Neuronal stem cell (in vitro differentiated cells): ENCODE measurements around the gene NAP1L4.

Experiments
- DNase-seq: peaks from one replicate; pipeline ENCODE4 v3.0.0-alpha.2; 2013; ENCODE audit warnings: low spot score
- H2AFZ ChIP-seq: one replicate; pipeline ENCODE4 v1.6.1; 2013; ENCODE audit warnings: mild to moderate bottlenecking, low read length, inconsistent platforms
- H2AK5ac ChIP-seq: 2 replicates; pipeline ENCODE4 v1.6.1; 2013; ENCODE audit warnings: low read depth, mild to moderate bottlenecking, inconsistent platforms, low read length, moderate library complexity, mixed read lengths
- H2BK120ac ChIP-seq: 2 replicates; pipeline ENCODE4 v1.6.1; 2013; ENCODE audit warnings: low read depth, mild to moderate bottlenecking, inconsistent platforms, low read length, moderate library complexity, mixed read lengths
- H2BK12ac ChIP-seq: one replicate; pipeline ENCODE4 v1.6.1; 2013; ENCODE audit warnings: low read length, inconsistent platforms
- H2BK15ac ChIP-seq: 2 replicates; pipeline ENCODE4 v1.6.1; 2013; ENCODE audit warnings: mild to moderate bottlenecking, low read length, inconsistent platforms, mixed read lengths
- H2BK5ac ChIP-seq: one replicate; pipeline ENCODE4 v1.6.1; 2013; ENCODE audit warnings: inconsistent platforms, mild to moderate bottlenecking, low read length, moderate library complexity
- H3K14ac ChIP-seq: one replicate; pipeline ENCODE4 v1.6.1; 2013; ENCODE audit warnings: low read length, inconsistent platforms
- H3K18ac ChIP-seq: 2 replicates; pipeline ENCODE4 v1.6.1; 2013; ENCODE audit warnings: low read length, inconsistent platforms
- H3K23ac ChIP-seq: 2 replicates; pipeline ENCODE4 v1.6.1; 2013; ENCODE audit warnings: low read depth, mild to moderate bottlenecking, mixed read lengths, low read length, inconsistent platforms; ENCODE audit not compliant: poor library complexity
- H3K27ac ChIP-seq: replicated peaks from 3 replicates; pipeline ENCODE4 v1.5.1; 2013; ENCODE audit warnings: low read length, inconsistent platforms
- H3K27me3 ChIP-seq, 3 experiments: 2 replicates each; pipeline ENCODE4 v1.6.1; 2013; ENCODE audit warnings: low read length in 3 of 3, mild to moderate bottlenecking in 2 of 3, inconsistent platforms in 1 of 3, low read depth in 1 of 3, mixed read lengths in 1 of 3, moderate library complexity in 1 of 3; ENCODE audit not compliant: control insufficient read depth in 3 of 3, insufficient read depth in 3 of 3
- H3K36me3 ChIP-seq, 2 donors: replicated peaks in 1 of 2; 2 replicates each; pipeline ENCODE4 v1.6.1; 2013; ENCODE audit warnings: low read length in 2 of 2; ENCODE audit not compliant: control insufficient read depth in 2 of 2, insufficient read depth in 2 of 2
- H3K4ac ChIP-seq: 2 replicates; pipeline ENCODE4 v1.6.1; 2013; ENCODE audit warnings: inconsistent platforms, mild to moderate bottlenecking, low read length, moderate library complexity
- H3K4me1 ChIP-seq, 2 donors: 1 replicate in 1 of 2; 2 replicates in 1 of 2; pipeline ENCODE4 v1.6.1; 2013; ENCODE audit warnings: low read length in 2 of 2, low read depth in 1 of 2; ENCODE audit not compliant: control insufficient read depth in 2 of 2, insufficient read depth in 1 of 2
- H3K4me2 ChIP-seq: one replicate; pipeline ENCODE4 v1.6.1; 2013; ENCODE audit warnings: mild to moderate bottlenecking, low read length, inconsistent platforms; ENCODE audit not compliant: insufficient read depth, poor library complexity, severe bottlenecking
- H3K4me3 ChIP-seq, 2 donors: 2 replicates each; pipeline ENCODE4 v1.5.1; 2013; ENCODE audit warnings: low read length in 2 of 2, mild to moderate bottlenecking in 2 of 2, inconsistent platforms in 1 of 2, moderate library complexity in 1 of 2
- H3K79me1 ChIP-seq: one replicate; pipeline ENCODE4 v1.6.1; 2013; ENCODE audit warnings: low read depth, mild to moderate bottlenecking, inconsistent platforms, low read length, moderate library complexity
- H3K9ac ChIP-seq: one replicate; pipeline ENCODE4 v1.6.1; 2013; ENCODE audit warnings: mild to moderate bottlenecking, low read depth, low read length, inconsistent platforms; ENCODE audit not compliant: poor library complexity
- H3K9me3 ChIP-seq, 2 donors: replicated peaks in 1 of 2; 2 replicates each; pipeline versions ENCODE3 to v1.6.1; 2013; ENCODE audit warnings: low read length in 2 of 2, mild to moderate bottlenecking in 2 of 2, inconsistent platforms in 1 of 2, low read depth in 1 of 2, mixed read lengths in 1 of 2, moderate library complexity in 1 of 2; ENCODE audit not compliant: control insufficient read depth in 2 of 2, insufficient read depth in 1 of 2
- H4K8ac ChIP-seq: one replicate; pipeline ENCODE4 v1.6.1; 2013; ENCODE audit warnings: low read depth, mild to moderate bottlenecking, inconsistent platforms, low read length, moderate library complexity
- H4K91ac ChIP-seq: one replicate; pipeline ENCODE4 v1.6.1; 2013; ENCODE audit warnings: low read length, low read depth, mild to moderate bottlenecking, inconsistent platforms; ENCODE audit not compliant: poor library complexity
- WGBS, 2 donors: extraction: QIAGEN DNeasy Blood & Tissue Kit; methylation state at CpG; one replicate each; pipeline ENCODE4 v1.1.7; 2013; ENCODE audit warnings: missing lambda C conversion rate in 2 of 2, mixed read lengths in 1 of 2; ENCODE audit not compliant: insufficient read length in 2 of 2, insufficient replicate concordance in 1 of 2; ENCODE audit errors: extremely low coverage in 2 of 2; 5-methylcytosine and 5-hydroxymethylcytosine counted together

NAP1L4 gene

DNA sequence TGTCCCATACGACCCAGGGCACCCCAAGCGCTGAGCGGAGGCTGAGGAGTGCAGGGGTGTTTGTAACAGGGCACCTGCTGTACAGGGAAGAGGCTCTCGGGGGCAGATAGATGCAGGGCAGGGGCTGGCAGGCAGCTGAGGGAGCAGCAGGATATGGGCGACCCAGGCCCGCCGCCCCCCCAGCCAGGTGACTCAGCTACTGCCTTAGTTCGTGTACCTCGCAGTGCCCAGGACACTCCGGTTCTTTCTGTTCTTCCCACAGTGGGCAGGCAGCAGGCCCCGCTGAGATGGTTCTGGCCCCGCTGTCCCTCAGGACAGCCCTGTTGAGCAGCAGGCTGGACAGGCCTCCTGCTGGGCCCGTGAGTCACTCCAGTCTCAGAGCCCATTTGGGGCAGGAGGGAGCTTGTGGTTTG lies 79.1 kb downstream of the NAP1L4 start:
- Histone ChIP-seq H3K79me1 (no peaks in the 10 kb centered on the region), H2BK5ac (no peak overlapping the region), H3K14ac (peak overlapping the region; percentile 82), H2BK12ac (no peak overlapping the region), H3K9ac (peak overlapping the region; percentile 60), H3K18ac (peak overlapping the region; percentile 89), H4K8ac (no peak overlapping the region), H3K23ac (peak overlapping the region; percentile 93), H2AK5ac (peak overlapping the region; percentile 92), H4K91ac (no peak overlapping the region), H3K36me3 (no peaks in the 10 kb centered on the region), H3K4me1 (peaks cover 5 to 20% of the 10 kb centered on the region in 2 donors), H3K4me3 (no peak overlapping the region), H3K27ac (no peak overlapping the region), H3K9me3 (no peaks in the 10 kb centered on the region), H3K4ac (no peak overlapping the region), H2AFZ (no peak overlapping the region), H3K27me3 (no peaks in the 10 kb centered on the region), H3K4me2 (no peak overlapping the region), H2BK120ac (no peak overlapping the region), H2BK15ac (peak overlapping the region; percentile 87)
- no peak for DNase-seq
- no CpG with 5 or more reads among the region's 13 CpGs for WGBS, 2 donors

DNA sequence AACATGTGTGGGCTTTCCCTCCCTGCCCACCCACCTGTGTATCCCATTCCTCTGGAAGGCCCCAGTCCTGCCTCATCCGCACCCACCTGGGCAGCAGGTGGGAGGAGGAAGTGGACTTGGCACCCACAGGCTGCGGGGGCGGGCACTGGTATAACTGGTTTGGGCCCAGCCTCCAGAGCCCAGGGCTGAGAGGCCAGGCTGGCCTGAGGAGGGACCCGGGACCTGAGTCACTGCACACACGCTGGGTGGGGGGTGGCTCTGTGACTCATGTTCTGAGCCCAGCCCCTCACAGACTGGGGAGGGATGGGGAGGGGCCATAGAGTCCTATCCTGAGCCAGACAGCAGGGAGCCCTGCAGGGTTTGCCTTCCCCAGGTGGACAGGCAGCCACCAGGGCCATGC lies 79.6 kb downstream of the NAP1L4 start:
- Histone ChIP-seq H3K9me3 (no peaks in the 10 kb centered on the region), H4K91ac (no peak overlapping the region), H3K4me1 (peaks cover 5 to 19% of the 10 kb centered on the region in 2 donors), H3K36me3 (no peaks in the 10 kb centered on the region), H3K23ac (peak overlapping the region; percentile 93), H2AK5ac (peak overlapping the region; percentile 94), H2AFZ (no peak overlapping the region), H3K9ac (no peak overlapping the region), H3K27ac (no peak overlapping the region), H3K4me3 (no peak overlapping the region), H3K27me3 (no peaks in the 10 kb centered on the region), H3K4me2 (no peak overlapping the region), H3K14ac (peak overlapping the region; percentile 82), H4K8ac (no peak overlapping the region), H3K18ac (peak overlapping the region; percentile 89), H2BK12ac (no peak overlapping the region), H2BK120ac (peak overlapping the region; percentile 81), H3K4ac (no peak overlapping the region), H3K79me1 (no peaks in the 10 kb centered on the region), H2BK5ac (no peak overlapping the region), H2BK15ac (peak overlapping the region; percentile 9)
- DNase-seq: no peak
- WGBS, 2 donors: no CpG with 5 or more reads among the region's 5 CpGs

DNA sequence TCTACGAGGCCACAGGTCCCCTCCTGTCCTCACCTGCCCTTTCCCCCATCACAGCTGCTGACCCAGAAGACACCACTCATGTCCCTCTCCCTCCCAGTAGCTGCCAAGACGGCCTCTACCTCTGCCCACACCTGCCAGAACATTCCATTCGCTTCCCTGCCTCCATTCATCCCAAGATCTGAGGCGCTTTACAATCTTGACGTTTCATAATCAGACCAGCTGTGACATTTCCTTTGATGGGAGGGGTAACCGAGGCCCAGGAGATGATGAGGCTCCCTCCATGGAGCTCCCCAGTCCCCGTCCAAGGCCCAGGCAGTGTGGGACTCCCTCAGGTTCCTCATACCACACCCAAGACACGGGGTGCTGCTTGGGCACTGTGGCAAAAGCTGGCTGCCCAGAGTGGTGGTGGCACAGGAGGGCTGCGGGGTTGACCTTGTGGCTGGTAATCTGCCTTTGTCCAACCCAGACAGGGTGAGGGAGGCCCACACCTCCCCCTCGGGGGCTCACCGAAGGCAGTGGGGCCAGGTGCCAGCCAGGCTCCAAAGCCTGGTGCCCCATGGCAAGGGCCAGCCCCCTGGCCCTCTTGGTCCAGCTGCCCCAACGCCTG lies 80.2 kb downstream of the NAP1L4 start:
- Histone ChIP-seq H2BK12ac (peak overlapping the region; percentile 63), H3K27ac (no peak overlapping the region), H3K4me3 (no peak overlapping the region), H3K79me1 (no peaks in the 10 kb centered on the region), H2AK5ac (peak overlapping the region; percentile 94), H3K4me1 (peaks cover 5 to 18% of the 10 kb centered on the region in 2 donors), H3K9ac (peak overlapping the region; percentile 12), H4K91ac (peak overlapping the region; percentile 6), H3K9me3 (no peaks in the 10 kb centered on the region), H3K27me3 (no peaks in the 10 kb centered on the region), H3K4me2 (no peak overlapping the region), H3K18ac (peak overlapping the region; percentile 70), H4K8ac (no peak overlapping the region), H2BK120ac (peak overlapping the region; percentile 81), H3K4ac (peak overlapping the region; percentile 55), H2AFZ (no peak overlapping the region), H2BK5ac (peak overlapping the region; percentile 75), H2BK15ac (peak overlapping the region; percentile 67), H3K23ac (peak overlapping the region; percentile 98), H3K14ac (peak overlapping the region; percentile 31), H3K36me3 (no peaks in the 10 kb centered on the region)
- DNase-seq: no peak
- WGBS, 2 donors: no CpG with 5 or more reads among the region's 12 CpGs

DNA sequence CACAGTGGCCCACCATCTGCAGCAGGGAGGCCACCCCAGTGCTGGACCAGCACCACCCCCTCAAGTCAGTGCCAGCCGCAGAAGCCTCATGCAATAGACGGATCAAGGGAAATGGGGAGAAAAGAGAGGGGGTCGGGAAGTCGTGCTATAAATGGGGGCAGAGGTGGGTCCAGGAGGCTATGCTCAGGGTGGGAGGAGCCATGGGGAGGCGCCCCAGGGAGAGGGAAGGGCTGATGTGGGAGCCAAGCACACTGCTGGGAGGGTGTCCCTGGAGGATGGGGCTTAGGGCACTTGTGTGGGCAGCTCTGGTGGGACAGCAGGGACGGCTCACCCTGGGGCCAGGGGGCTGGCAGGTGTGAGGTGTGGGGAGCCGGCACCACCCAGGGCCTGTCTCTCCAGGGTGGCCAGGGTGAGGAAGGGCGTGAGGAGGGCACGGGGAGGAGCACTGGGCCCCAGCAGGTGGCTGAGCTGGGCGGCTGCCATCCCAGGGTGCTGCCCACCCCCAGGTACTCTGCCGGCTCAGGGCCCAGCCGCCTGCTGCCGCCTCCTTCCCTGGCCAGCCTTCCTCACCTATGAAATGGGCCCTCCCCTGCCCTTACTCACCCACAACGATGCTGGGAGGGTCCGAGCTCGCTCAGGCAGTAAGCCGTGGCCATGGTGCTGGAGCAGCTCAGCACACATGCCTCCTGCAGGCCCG lies 80.9 kb downstream of the NAP1L4 start:
- Histone ChIP-seq H2AK5ac (peak overlapping the region; percentile 53), H3K36me3 (no peaks in the 10 kb centered on the region), H3K14ac (peak overlapping the region; percentile 31), H3K4me1 (peaks cover 5 to 18% of the 10 kb centered on the region in 2 donors), H2BK15ac (peak overlapping the region; percentile 67), H2BK5ac (peak overlapping the region; percentile 75), H3K4me3 (no peak overlapping the region), H2BK12ac (peak overlapping the region; percentile 63), H3K23ac (peak overlapping the region; percentile 98), H3K9ac (peak overlapping the region; percentile 12), H2AFZ (no peak overlapping the region), H4K8ac (no peak overlapping the region), H3K4me2 (no peak overlapping the region), H3K18ac (peak overlapping the region; percentile 80), H3K27ac (no peak overlapping the region), H3K9me3 (no peaks in the 10 kb centered on the region), H3K4ac (peak overlapping the region; percentile 76), H3K79me1 (no peaks in the 10 kb centered on the region), H4K91ac (no peak overlapping the region), H3K27me3 (no peaks in the 10 kb centered on the region), H2BK120ac (peak overlapping the region; percentile 81)
- no CpG with 5 or more reads among the region's 18 CpGs for WGBS, 2 donors
- no peak for DNase-seq
